ENCODE results near the gene ARHGEF2. TPM values are rescaled to one million over a fixed set of nuclear protein-coding genes. Genes with fewer than 3 reads are reported as not detected.

Gene ARHGEF2
- total and polyA plus RNA-seq, 9 of the 15 experiments (the other 6 are each of a cell fraction or from before 2014, with no cell fraction given): 7.1 to 162 (median 62.2) TPM

- Histone ChIP-seq H3K9me1 (ENCODE audit: control insufficient read depth, insufficient read depth, low read length) (no peaks in the 10 kb centered on the region), H3K27ac (ENCODE audit: extremely low read depth, low read depth, low read length) (no peak overlapping the region), H3K36me3 (ENCODE audit: control insufficient read depth, insufficient read depth, low read length) (peaks cover 79% of the 10 kb centered on the region), H3K27me3 (ENCODE audit: control insufficient read depth in 2 of 2, insufficient read depth in 2 of 2, low read length in 2 of 2) (no peaks in the 10 kb centered on the region), H3K79me2 (ENCODE audit: control insufficient read depth, insufficient read depth, low read length) (peaks cover 22% of the 10 kb centered on the region), H3K4me3 (no peak overlapping the region), H3K4me2 (ENCODE audit: insufficient read depth, low read length) (no peak overlapping the region), H3K4me1 (replicated peaks in 1 of 2; ENCODE audit: control insufficient read depth in 2 of 2, insufficient read depth in 2 of 2, low read length in 2 of 2) (peaks cover 3 to 7% of the 10 kb centered on the region in 2 experiments; a peak in 2 of 5 replicates), H3K9ac (ENCODE audit: insufficient read depth in 1 of 2, low read depth in 2 of 2, low read length in 2 of 2) (no peak overlapping the region), H3K9me3 (replicated peaks; ENCODE audit: control insufficient read depth, insufficient read depth, low read depth, low read length) (no peaks in the 10 kb centered on the region), H2AFZ (ENCODE audit: low read depth, low read length) (no peak overlapping the region), H4K20me1 (replicated peaks; ENCODE audit: control insufficient read depth, insufficient read depth, low read length) (no peaks in the 10 kb centered on the region)
- in situ Hi-C loops (cut with MboI): no loop called here
- no peak for TF ChIP-seq NCOA6 (IDR thresholded peaks at IDR 0.05)
- TF ChIP-seq ZNF347 (CRISPR knock-in tag; IDR thresholded peaks at IDR 0.05; ENCODE audit: low read depth): no peak
- no peak for TF ChIP-seq IRF9 (tag; IDR thresholded peaks at IDR 0.05)
- TF ChIP-seq NCOA4 (IDR thresholded peaks at IDR 0.05; ENCODE audit: partially characterized antibody): no peak
- 56% methylated on average over 6 of the region's 6 CpGs for WGBS (ENCODE audit: insufficient coverage, low coverage, missing lambda C conversion rate)
- DNase-seq (ENCODE audit: extremely low read depth in 1 of 4, low spot score in 3 of 4) (no peak), FAIRE-seq (no peak), ATAC-seq (no peak)
- intact Hi-C loops (cut with micrococcal nuclease): loop anchor here (5.0 kb wide), 1 partner anchor 82 kb away; no protein-coding TSS in a partner anchor
- no TSS peak for BruUV-seq (replicated peaks)
- ChIA-PET POLR2A (interaction anchor here (0.6 to 5.7 kb wide), 6 partner anchors 8 to 163 kb away, joined by 3 to 36 read pairs (median 4); partner anchors contain the start of gene KHDC4), CTCF (ENCODE audit: low intra/inter-chr PET ratio) (no interaction called here)
Measured at GRCh38 chr1:155913969-155914757, 64.2 kb downstream of the ARHGEF2 start.

Data from K562 (cell line).